ENCODE results near the gene FHL3.

The FHL3 gene

DNA sequence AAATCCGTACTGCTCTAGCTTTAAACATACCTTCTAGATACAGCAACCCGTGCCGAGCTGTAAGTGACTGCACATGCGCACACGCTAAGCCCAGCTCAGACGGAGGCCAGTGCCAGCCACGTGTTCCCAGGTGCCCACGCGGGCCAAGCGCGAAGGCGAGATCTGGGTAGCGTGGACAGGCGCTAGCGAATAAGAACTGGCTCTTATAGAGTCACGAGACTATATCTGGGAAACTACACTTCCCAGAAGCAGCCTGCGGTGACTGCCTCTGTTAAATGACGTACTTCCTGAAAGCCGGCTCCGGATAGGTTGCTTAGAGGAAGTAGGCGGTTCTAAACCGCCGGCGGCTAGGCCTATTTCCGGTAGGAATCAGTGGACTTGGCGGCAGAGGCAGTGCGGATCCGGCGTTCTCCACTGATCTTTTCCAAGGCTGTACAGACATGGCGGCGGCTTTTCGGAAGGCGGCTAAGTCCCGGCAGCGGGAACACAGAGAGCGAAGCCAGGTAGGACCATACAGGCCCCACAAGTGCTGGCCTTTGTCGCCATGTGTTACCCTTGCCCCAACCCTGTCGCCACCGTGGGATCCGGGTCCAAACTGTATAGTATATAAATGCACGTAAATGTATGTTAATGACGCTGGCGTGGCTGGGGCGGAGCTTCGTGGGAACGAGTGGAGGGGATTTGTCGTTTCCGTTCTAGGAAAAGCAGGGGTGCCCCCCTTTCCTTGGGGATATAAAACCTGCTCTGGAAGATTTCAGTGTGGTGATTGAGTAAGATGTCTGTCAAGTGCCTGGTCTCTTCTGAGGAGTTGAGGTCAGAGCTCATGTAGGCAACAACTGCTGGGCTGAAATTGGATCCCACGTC is 7.3 kb upstream of the FHL3 start, which contains the start of gene UTP11:
Gene UTP11 (plus strand): TSS at position 372 of the 864 bp plus-strand sequence. CDS start 69 bp downstream, at position 441.
- H3K4me3 ChIP-seq (ENCODE audit: control insufficient read depth in 1 of 7, extremely low read depth in 1 of 7, insufficient read depth in 4 of 7, low read depth in 2 of 7, low read length in 6 of 7) = peak within 1 kb of the TSS; percentile 58 to 98 (median 84)
- H3K27me3 ChIP-seq (replicated peaks in 2 of 5; ENCODE audit: control insufficient read depth in 4 of 5, insufficient read depth in 5 of 5, low read length in 4 of 5) = no peaks in the 10 kb centered on the region
- WGBS (ENCODE audit: insufficient coverage) = 2% methylated on average over 49 of the region's 49 CpGs
- DNase-seq = peak; percentile 98 to 99 (median 98)
- H3K27ac ChIP-seq (ENCODE audit: insufficient read depth in 1 of 2, low read depth in 1 of 2, low read length in 2 of 2, poor library complexity in 1 of 2, severe bottlenecking in 2 of 2) = peak within 1 kb of the TSS; percentile 90 to 96
- no peaks in the 10 kb centered on the region for H3K9me3 ChIP-seq (ENCODE audit: control extremely low read depth in 1 of 5, control insufficient read depth in 4 of 5, insufficient read depth in 2 of 5, low read depth in 1 of 5, low read length in 4 of 5)
- POLR2A ChIA-PET = interaction anchor here (0.8 to 3.1 kb wide), 5 partner anchors 11 to 23 kb away, joined by 3 to 17 read pairs (median 3); partner anchors contain the start of gene SF3A3
- peaks cover 0 to 30% (median 21%) of the 10 kb centered on the region in 4 experiments for H3K36me3 ChIP-seq (ENCODE audit: control insufficient read depth in 4 of 4, insufficient read depth in 4 of 4, low read length in 3 of 4)
- H3K4me1 ChIP-seq (ENCODE audit: control extremely low read depth in 1 of 4, control insufficient read depth in 4 of 4, insufficient read depth in 4 of 4, low read length in 3 of 4) = peaks cover 9 to 67% (median 46%) of the 10 kb centered on the region in 4 experiments
- CTCF ChIA-PET = interaction anchor here (23.3 kb wide), 1 partner anchor 16 kb away, joined by 445 read pairs; the partner anchor contains the start of gene SF3A3

DNA sequence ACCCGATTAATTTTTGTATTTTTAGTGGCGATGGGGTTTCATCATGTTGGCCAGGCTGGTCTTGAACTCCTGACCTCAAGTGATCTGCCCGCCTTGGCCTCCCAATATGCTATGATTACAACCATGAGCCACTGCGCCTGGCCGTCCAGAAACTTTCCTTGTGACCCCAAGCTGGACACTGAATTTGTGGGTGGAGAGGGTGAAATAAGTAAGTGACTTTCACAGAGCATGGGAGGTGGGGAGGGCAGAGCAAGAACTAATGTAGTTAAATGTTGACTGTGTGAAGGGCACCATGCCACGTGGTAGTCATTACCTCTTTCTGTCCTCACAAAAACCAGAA is 4.5 kb upstream of the FHL3 start:
- Histone ChIP-seq H3K4me3 (ENCODE audit: control insufficient read depth in 1 of 7, extremely low read depth in 1 of 7, insufficient read depth in 4 of 7, low read depth in 2 of 7, low read length in 6 of 7) (no peak overlapping the region), H3K9me3 (ENCODE audit: control extremely low read depth in 1 of 5, control insufficient read depth in 4 of 5, insufficient read depth in 2 of 5, low read depth in 1 of 5, low read length in 4 of 5) (no peaks in the 10 kb centered on the region), H3K36me3 (ENCODE audit: control insufficient read depth in 4 of 4, insufficient read depth in 4 of 4, low read length in 3 of 4) (peaks cover 0 to 5% (median 0%) of the 10 kb centered on the region in 4 experiments), H3K27me3 (replicated peaks in 2 of 5; ENCODE audit: control insufficient read depth in 4 of 5, insufficient read depth in 5 of 5, low read length in 4 of 5) (no peaks in the 10 kb centered on the region), H3K27ac (ENCODE audit: insufficient read depth in 1 of 2, low read depth in 1 of 2, low read length in 2 of 2, poor library complexity in 1 of 2, severe bottlenecking in 2 of 2) (peak overlapping the region; percentile 22 to 81), H3K4me1 (ENCODE audit: control extremely low read depth in 1 of 4, control insufficient read depth in 4 of 4, insufficient read depth in 4 of 4, low read length in 3 of 4) (peaks cover 9 to 63% (median 50%) of the 10 kb centered on the region in 4 experiments)
- DNase-seq = no peak
- CTCF ChIA-PET = interaction anchor here (2.9 to 23.3 kb wide), 3 partner anchors 10 to 13 kb away, joined by 14 to 445 read pairs (median 25); partner anchors contain the start of gene SF3A3
- 90% methylated on average over 2 of the region's 6 CpGs for WGBS (ENCODE audit: insufficient coverage)
- POLR2A ChIA-PET = interaction anchor here (1.5 to 2.6 kb wide), 2 partner anchors 10 to 13 kb away, joined by 4 to 15 read pairs; no protein-coding TSS in a partner anchor

GRCh38 chr1:38009088-38009840 is 4.0 kb upstream of the FHL3 start:
- Histone ChIP-seq H3K4me3 (ENCODE audit: control insufficient read depth in 1 of 7, extremely low read depth in 1 of 7, insufficient read depth in 4 of 7, low read depth in 2 of 7, low read length in 6 of 7) (peak overlapping the region in 2 of 7 experiments; percentile 16 to 23), H3K27me3 (replicated peaks in 2 of 5; ENCODE audit: control insufficient read depth in 4 of 5, insufficient read depth in 5 of 5, low read length in 4 of 5) (no peaks in the 10 kb centered on the region), H3K4me1 (ENCODE audit: control extremely low read depth in 1 of 4, control insufficient read depth in 4 of 4, insufficient read depth in 4 of 4, low read length in 3 of 4) (peaks cover 9 to 64% (median 53%) of the 10 kb centered on the region in 4 experiments), H3K9me3 (ENCODE audit: control extremely low read depth in 1 of 5, control insufficient read depth in 4 of 5, insufficient read depth in 2 of 5, low read depth in 1 of 5, low read length in 4 of 5) (no peaks in the 10 kb centered on the region), H3K36me3 (ENCODE audit: control insufficient read depth in 4 of 4, insufficient read depth in 4 of 4, low read length in 3 of 4) (peaks cover 0 to 3% (median 0%) of the 10 kb centered on the region in 4 experiments), H3K27ac (ENCODE audit: insufficient read depth in 1 of 2, low read depth in 1 of 2, low read length in 2 of 2, poor library complexity in 1 of 2, severe bottlenecking in 2 of 2) (peak overlapping the region; percentile 70 to 81)
- peak; percentile 87 to 97 (median 95) for DNase-seq
- ChIA-PET POLR2A (interaction anchor here (1.5 to 2.6 kb wide), 2 partner anchors 9 to 13 kb away, joined by 4 to 15 read pairs; no protein-coding TSS in a partner anchor), CTCF (interaction anchor here (0.7 to 23.3 kb wide), 4 partner anchors 11 to 29 kb away, joined by 3 to 445 read pairs (median 20); partner anchors contain the start of gene SF3A3)
- 67% methylated on average over 7 of the region's 8 CpGs for WGBS (ENCODE audit: insufficient coverage)

DNA sequence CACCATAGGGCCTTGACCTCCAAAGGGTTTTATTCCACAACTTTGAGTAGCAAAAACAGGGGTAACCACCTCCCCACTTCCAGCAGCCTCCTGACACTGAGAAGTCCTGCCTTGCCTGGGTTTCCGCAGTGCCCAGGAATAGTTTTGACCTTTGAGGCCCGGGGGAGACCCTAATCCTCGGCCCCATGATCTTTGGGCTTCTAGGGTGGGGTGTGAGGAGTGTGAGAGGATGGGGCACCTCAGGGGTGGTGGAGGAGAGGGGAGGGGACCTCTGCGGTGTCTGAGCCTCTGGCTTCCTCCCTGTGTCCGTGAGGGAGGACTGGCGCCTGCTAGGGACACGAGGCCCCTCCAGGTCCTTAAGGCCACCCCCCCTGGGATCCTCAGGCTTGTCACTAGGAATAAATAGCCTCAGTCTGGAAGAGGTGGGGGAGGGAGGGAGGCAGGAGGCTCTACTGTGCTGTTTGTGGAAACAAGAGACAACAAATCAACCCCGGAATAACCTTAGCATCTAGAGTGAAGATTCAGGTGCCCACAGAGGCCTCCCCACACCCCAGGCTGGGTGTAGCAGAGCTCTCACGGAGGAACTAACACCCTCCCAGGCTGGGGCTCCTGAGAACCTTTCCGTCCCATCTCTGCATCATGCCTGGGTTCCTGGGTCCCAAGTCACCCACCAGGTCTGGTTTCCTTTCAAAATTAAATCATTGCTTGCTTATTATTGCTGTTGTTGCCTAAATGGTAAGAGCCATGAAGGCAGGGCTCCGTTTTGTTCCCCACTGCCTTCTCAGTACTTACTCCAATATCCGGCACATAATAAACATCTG is 904 bp upstream of the FHL3 start:
- no peaks in the 10 kb centered on the region for H3K36me3 ChIP-seq (ENCODE audit: control insufficient read depth in 4 of 4, insufficient read depth in 4 of 4, low read length in 3 of 4)
- H3K27me3 ChIP-seq (replicated peaks in 2 of 5; ENCODE audit: control insufficient read depth in 4 of 5, insufficient read depth in 5 of 5, low read length in 4 of 5) = no peaks in the 10 kb centered on the region
- peak overlapping the region in 1 of 2 experiments; percentile 66 for H3K27ac ChIP-seq (ENCODE audit: insufficient read depth in 1 of 2, low read depth in 1 of 2, low read length in 2 of 2, poor library complexity in 1 of 2, severe bottlenecking in 2 of 2)
- POLR2A ChIA-PET = no interaction called here
- no peak for DNase-seq
- WGBS (ENCODE audit: insufficient coverage) = 58% methylated on average over 7 of the region's 12 CpGs
- H3K9me3 ChIP-seq (ENCODE audit: control extremely low read depth in 1 of 5, control insufficient read depth in 4 of 5, insufficient read depth in 2 of 5, low read depth in 1 of 5, low read length in 4 of 5) = no peaks in the 10 kb centered on the region
- CTCF ChIA-PET = no interaction called here
- peak overlapping the region in 3 of 7 experiments; percentile 40 to 66 (median 54) for H3K4me3 ChIP-seq (ENCODE audit: control insufficient read depth in 1 of 7, extremely low read depth in 1 of 7, insufficient read depth in 4 of 7, low read depth in 2 of 7, low read length in 6 of 7)
- H3K4me1 ChIP-seq (ENCODE audit: control extremely low read depth in 1 of 4, control insufficient read depth in 4 of 4, insufficient read depth in 4 of 4, low read length in 3 of 4) = peaks cover 7 to 70% (median 64%) of the 10 kb centered on the region in 4 experiments

DNA sequence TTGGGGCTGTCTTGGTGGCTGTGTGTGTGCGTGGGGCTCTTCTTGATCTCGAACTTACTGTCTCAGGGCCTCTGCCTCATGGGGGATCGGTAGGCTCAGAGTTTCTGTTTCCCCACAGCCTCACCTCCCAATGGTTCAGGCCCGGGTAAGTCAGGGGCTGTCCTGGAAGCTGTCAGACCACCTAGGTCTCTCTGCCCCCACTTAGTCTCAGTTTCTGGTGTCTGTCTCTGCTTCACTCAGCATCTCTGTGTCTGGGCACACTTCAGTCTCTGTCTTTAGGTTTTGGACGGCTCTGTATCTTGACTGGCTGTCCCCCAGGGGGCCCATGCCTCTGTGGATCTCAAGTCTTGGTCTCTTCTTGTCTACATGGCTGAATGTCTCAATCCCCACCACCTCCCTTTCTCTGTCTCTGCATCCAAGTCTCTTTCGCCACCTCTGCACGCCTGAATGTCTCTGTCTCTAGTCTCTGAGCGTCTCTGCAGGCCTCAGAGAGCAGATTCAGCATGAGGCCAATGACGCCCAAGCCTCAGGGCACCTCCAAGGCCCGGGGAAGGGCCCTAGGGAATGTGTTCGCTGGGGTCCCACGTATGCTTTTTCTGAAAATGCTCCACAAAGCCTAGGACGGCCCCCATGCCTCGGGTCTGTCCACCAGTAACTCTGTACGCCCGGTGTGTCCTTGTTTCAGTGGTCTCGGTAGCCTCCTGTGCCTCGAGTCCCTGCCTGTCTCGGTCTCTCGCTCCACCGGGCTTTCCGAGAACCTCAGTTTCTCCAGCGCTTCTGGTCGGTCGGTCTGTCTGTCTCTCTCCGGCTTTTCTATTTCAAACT is 818 bp downstream of the FHL3 start:
- H3K27ac ChIP-seq (ENCODE audit: insufficient read depth in 1 of 2, low read depth in 1 of 2, low read length in 2 of 2, poor library complexity in 1 of 2, severe bottlenecking in 2 of 2) = peak overlapping the region; percentile 64 to 82
- H3K27me3 ChIP-seq (replicated peaks in 2 of 5; ENCODE audit: control insufficient read depth in 4 of 5, insufficient read depth in 5 of 5, low read length in 4 of 5) = no peaks in the 10 kb centered on the region
- 2% methylated on average over 22 of the region's 26 CpGs for WGBS (ENCODE audit: insufficient coverage)
- no peaks in the 10 kb centered on the region for H3K9me3 ChIP-seq (ENCODE audit: control extremely low read depth in 1 of 5, control insufficient read depth in 4 of 5, insufficient read depth in 2 of 5, low read depth in 1 of 5, low read length in 4 of 5)
- H3K4me3 ChIP-seq (ENCODE audit: control insufficient read depth in 1 of 7, extremely low read depth in 1 of 7, insufficient read depth in 4 of 7, low read depth in 2 of 7, low read length in 6 of 7) = peak overlapping the region; percentile 17 to 82 (median 75)
- H3K4me1 ChIP-seq (ENCODE audit: control extremely low read depth in 1 of 4, control insufficient read depth in 4 of 4, insufficient read depth in 4 of 4, low read length in 3 of 4) = peaks cover 4 to 73% (median 68%) of the 10 kb centered on the region in 4 experiments
- POLR2A ChIA-PET = interaction anchor here (0.7 to 1.3 kb wide), 2 partner anchors 9 to 15 kb away, joined by 3 to 6 read pairs; partner anchors contain the start of gene SF3A3
- peaks cover 0 to 6% (median 0%) of the 10 kb centered on the region in 4 experiments for H3K36me3 ChIP-seq (ENCODE audit: control insufficient read depth in 4 of 4, insufficient read depth in 4 of 4, low read length in 3 of 4)
- DNase-seq = no peak
- CTCF ChIA-PET = interaction anchor here (0.6 to 16.5 kb wide), 2 partner anchors 15 to 833 kb away, joined by 3 to 445 read pairs; partner anchors contain the start of gene UTP11
